IMR-90 (cell line): Measurements from ENCODE around the gene ERH. TPM values are rescaled to one million over a fixed set of nuclear protein-coding genes. Genes with fewer than 3 reads are reported as not detected.

Source experiments
- ATAC-seq: fragments of 200-7000 bp; cut with Tn5 transposase; 2 replicates; pipeline ENCODE4 v1.9.1; 2020; ENCODE audit warnings: low read depth, mild to moderate bottlenecking, moderate library complexity
- BruUV-seq: library from RNA; stranded (reverse); fragments of 400-500 nt; replicated peaks from 2 replicates; lab custom pipeline; 2021; lab: Mats Ljungman, UMichigan
- CTCF ChIA-PET: fragments of 300-600 bp; formaldehyde crosslinking; extraction: SDS; loops from one replicate; lab custom pipeline; 2021; ENCODE audit warnings: antibody characterized with exemption; lab: Yijun Ruan, JAX
- POLR2A ChIA-PET: fragments of 300-600 bp; sonication (Branson Sonifier 250); formaldehyde crosslinking; loops from one replicate; lab custom pipeline; 2022; ENCODE audit warnings: antibody characterized with exemption; ENCODE audit not compliant: unreplicated experiment; lab: Charles Lee
- DNase-seq: peaks from one replicate; pipeline ENCODE4 v3.0.0; 2013
- H2AFZ ChIP-seq: replicated peaks from 2 replicates; pipeline ENCODE3; 2013; ENCODE audit warnings: low read length, mild to moderate bottlenecking; ENCODE audit not compliant: poor library complexity
- H2AK5ac ChIP-seq: 2 replicates; pipeline ENCODE4 v1.6.1; 2013; ENCODE audit warnings: low read depth, low read length, inconsistent platforms
- H2AK9ac ChIP-seq: replicated peaks from 2 replicates; pipeline ENCODE3; 2013; ENCODE audit warnings: mild to moderate bottlenecking, low read depth, low read length, moderate library complexity; ENCODE audit not compliant: poor library complexity
- H2BK120ac ChIP-seq: 2 replicates; pipeline ENCODE4 v1.6.1; 2013; ENCODE audit warnings: low read depth, low read length, inconsistent platforms
- H2BK15ac ChIP-seq: 3 replicates; pipeline ENCODE4 v1.6.1; 2013; ENCODE audit warnings: low read depth, low read length, inconsistent platforms
- H2BK20ac ChIP-seq: 2 replicates; pipeline ENCODE4 v1.6.1; 2013; ENCODE audit warnings: low read depth, mild to moderate bottlenecking, inconsistent platforms, low read length, moderate library complexity
- H2BK5ac ChIP-seq: 2 replicates; pipeline ENCODE4 v1.6.1; 2013; ENCODE audit warnings: mild to moderate bottlenecking, low read depth, low read length, inconsistent platforms; ENCODE audit not compliant: poor library complexity, severe bottlenecking
- H3K14ac ChIP-seq: replicated peaks from 2 replicates; pipeline ENCODE4 v1.6.1; 2013; ENCODE audit warnings: low read depth, low read length, inconsistent platforms
- H3K18ac ChIP-seq: 2 replicates; pipeline ENCODE4 v1.6.1; 2013; ENCODE audit warnings: low read depth, low read length, control low read depth
- H3K23ac ChIP-seq: 2 replicates; pipeline ENCODE4 v1.6.1; 2013; ENCODE audit warnings: low read depth, low read length, inconsistent platforms
- H3K27ac ChIP-seq: 2 replicates; pipeline ENCODE4 v1.5.1; 2013; ENCODE audit warnings: mild to moderate bottlenecking, control low read depth, low read length; ENCODE audit not compliant: insufficient read depth
- H3K27me3 ChIP-seq: 2 replicates; pipeline ENCODE4 v1.6.1; 2013; ENCODE audit warnings: low read length; ENCODE audit not compliant: control insufficient read depth, insufficient read depth
- H3K36me3 ChIP-seq: 2 replicates; pipeline ENCODE4 v1.6.1; 2013; ENCODE audit warnings: low read length, mixed read lengths; ENCODE audit not compliant: control insufficient read depth, insufficient read depth
- H3K4ac ChIP-seq: 2 replicates; pipeline ENCODE4 v1.6.1; 2013; ENCODE audit warnings: low read depth, low read length, inconsistent platforms
- H3K4me1 ChIP-seq: 2 replicates; pipeline ENCODE4 v1.6.1; 2013; ENCODE audit warnings: low read length, mixed read lengths; ENCODE audit not compliant: control insufficient read depth, insufficient read depth
- H3K4me2 ChIP-seq: 2 replicates; pipeline ENCODE4 v1.6.1; 2013; ENCODE audit warnings: low read depth, mild to moderate bottlenecking, control low read depth, low read length, moderate library complexity
- H3K4me3 ChIP-seq: 2 replicates; pipeline ENCODE4 v1.5.1; 2013; ENCODE audit warnings: low read depth, mild to moderate bottlenecking, control low read depth, low read length, moderate library complexity; ENCODE audit not compliant: insufficient read depth
- H3K56ac ChIP-seq: 2 replicates; pipeline ENCODE4 v1.6.1; 2013; ENCODE audit warnings: low read length, inconsistent platforms; ENCODE audit not compliant: insufficient read depth; ENCODE audit errors: extremely low read depth
- H3K79me1 ChIP-seq, 2 experiments: 2 replicates each; pipeline ENCODE4 v1.6.1; 2013; ENCODE audit warnings: low read length in 2 of 2, inconsistent platforms in 1 of 2, low read depth in 1 of 2
- H3K9ac ChIP-seq: 2 replicates; pipeline ENCODE4 v1.6.1; 2013; ENCODE audit warnings: low read depth, low read length, control low read depth
- H3K9me1 ChIP-seq: 2 replicates; pipeline ENCODE4 v1.6.1; 2013; ENCODE audit warnings: low read length, inconsistent platforms; ENCODE audit not compliant: insufficient read depth
- H3K9me3 ChIP-seq: 2 replicates; pipeline ENCODE4 v1.6.1; 2013; ENCODE audit warnings: low read length; ENCODE audit not compliant: control insufficient read depth, insufficient read depth
- H4K20me1 ChIP-seq: 2 replicates; pipeline ENCODE4 v1.6.1; 2013; ENCODE audit warnings: low read length, inconsistent platforms; ENCODE audit not compliant: insufficient read depth
- H4K5ac ChIP-seq: 2 replicates; pipeline ENCODE4 v1.6.1; 2013; ENCODE audit warnings: mild to moderate bottlenecking, low read depth, low read length, control low read depth
- H4K8ac ChIP-seq, 2 experiments: 2 replicates each; pipeline ENCODE4 v1.6.1; 2013; ENCODE audit warnings: low read depth in 2 of 2, low read length in 2 of 2, control low read depth in 1 of 2, inconsistent platforms in 1 of 2
- H4K91ac ChIP-seq: 2 replicates; pipeline ENCODE4 v1.6.1; 2013; ENCODE audit warnings: low read depth, low read length, inconsistent platforms; ENCODE audit not compliant: insufficient read depth
- BHLHE40 ChIP-seq: fragments of 150-350 bp; IDR thresholded peaks from 2 replicates; pipeline ENCODE4 v1.6.1; 2016; ENCODE audit warnings: mild to moderate bottlenecking, low read depth, low read length
- MXI1 ChIP-seq: IDR thresholded peaks from 2 replicates; pipeline ENCODE4 v1.6.1; 2012; ENCODE audit warnings: low read depth, mild to moderate bottlenecking, low read length, moderate library complexity, borderline replicate concordance
- WGBS, 2 experiments: methylation state at CpG; one replicate each; pipeline versions ENCODE4 v1.1.5 to v1.1.7; 2013; ENCODE audit warnings: missing lambda C conversion rate in 2 of 2; ENCODE audit not compliant: insufficient read length in 1 of 2; ENCODE audit errors: extremely low coverage in 2 of 2; 5-methylcytosine and 5-hydroxymethylcytosine counted together
- dilution Hi-C: fragments of 300-500 bp; cut with HindIII; formaldehyde crosslinking; loops from one replicate; pipeline ENCODE4 v1.14.3; 2018; ENCODE audit warnings: low sequenced_read_pairs; ENCODE audit not compliant: unreplicated experiment
- in situ Hi-C: fragments of 300-500 bp; cut with MboI; formaldehyde crosslinking; loops from 3 replicates; pipeline ENCODE4 v1.14.3; 2019; ENCODE audit warnings: low sequenced_read_pairs, inconsistent platforms, mixed read lengths
- intact Hi-C: fragments of 100-400 bp; cut with micrococcal nuclease; formaldehyde crosslinking; loops from 2 replicates; pipeline ENCODE4 v1.10.0; 2022
- polyA plus RNA-seq, 3 experiments: library from polyadenylated mRNA; depleted of rRNA; stranded (reverse); fragments of >200 nt; gene quantifications; 2 replicates each; pipeline ENCODE4 v1.2.3, GENCODE V29; 2012; ENCODE audit warnings: low replicate concordance in 1 of 3
- total RNA-seq: library from RNA; depleted of rRNA; stranded (reverse); fragments of >200 nt; gene quantifications from 2 replicates; pipeline ENCODE4 v1.2.3, GENCODE V29; 2012

Gene ERH
- total and polyA plus RNA-seq, 2 of the 4 experiments (the other 2 are of a cell fraction), result 64.2 to 150 TPM

- no peak overlapping the region for H2BK15ac ChIP-seq
- intact Hi-C loops, result no loop called here
- in situ Hi-C loops, result no loop called here
- DNase-seq, result no peak
- no peak overlapping the region for H3K56ac ChIP-seq
- H3K9me1 ChIP-seq, result no peaks in the 10 kb centered on the region
- peaks cover 4% of the 10 kb centered on the region for H3K27me3 ChIP-seq
- POLR2A ChIA-PET, result no interaction called here
- no peak overlapping the region for H3K23ac ChIP-seq
- H4K5ac ChIP-seq, result no peak overlapping the region
- no peak overlapping the region for H3K27ac ChIP-seq
- H3K18ac ChIP-seq, result no peak overlapping the region
- no peaks in the 10 kb centered on the region for H3K9me3 ChIP-seq
- H4K20me1 ChIP-seq, result no peaks in the 10 kb centered on the region
- H4K91ac ChIP-seq, result no peak overlapping the region
- CTCF ChIA-PET, result interaction anchor here (1.2 kb wide), 1 partner anchor 9 kb away, joined by 3 read pairs; no protein-coding TSS in a partner anchor
- dilution Hi-C loops, result no loop called here
- no peak overlapping the region for H2BK20ac ChIP-seq
- TF ChIP-seq MXI1, result no peak
- no peak for TF ChIP-seq BHLHE40
- H3K4me1 ChIP-seq, result peaks cover 7% of the 10 kb centered on the region
- H3K9ac ChIP-seq, result no peak overlapping the region
- no peak for ATAC-seq
- no peak overlapping the region for H3K14ac ChIP-seq
- no peak overlapping the region for H2AK9ac ChIP-seq
- H3K4me3 ChIP-seq, result no peak overlapping the region
- WGBS, 2 experiments, result 68% methylated on average over 3 of the region's 7 CpGs; no CpG with 5 or more reads in 1 of the 2 experiments
- H4K8ac ChIP-seq, result no peak overlapping the region
- no peak overlapping the region for H2BK5ac ChIP-seq
- no peaks in the 10 kb centered on the region for H3K36me3 ChIP-seq
- no peak overlapping the region for H2BK120ac ChIP-seq
- no peak overlapping the region for H2AFZ ChIP-seq
- BruUV-seq, result no TSS peak
- H3K4ac ChIP-seq, result no peak overlapping the region
- H2AK5ac ChIP-seq, result no peak overlapping the region
- no peaks in the 10 kb centered on the region for H3K79me1 ChIP-seq
- no peak overlapping the region for H3K4me2 ChIP-seq
Measured at GRCh38 chr14:69360438-69361108, 37.5 kb downstream of the ERH start.
